Measurements from ENCODE around the gene CEP85.

CEP85 gene

GRCh38 chr1:26279456-26280332, 45.7 kb downstream of the CEP85 start, which contains the start of gene SH3BGRL3:
Gene SH3BGRL3, plus strand, starts transcription at chr1:26280086. Its CDS starts 70 bp downstream, at chr1:26280156.
- H3K9ac ChIP-seq, result peak within 1 kb of the TSS; percentile 89 to 99 (median 97)
- TF ChIP-seq Cebpa-rat (IDR thresholded peaks at IDR 0.05), result no peak
- peak within 1 kb of the TSS; percentile 94 to 100 (median 98) for H3K4me2 ChIP-seq
- H3K27me3 ChIP-seq, result no peaks in the 10 kb centered on the region
- H4K20me1 ChIP-seq, result peaks cover 6 to 48% (median 30%) of the 10 kb centered on the region in 11 experiments; a peak in 17 of 22 replicates
- H3K4me3 ChIP-seq, result peak within 1 kb of the TSS; percentile 84 to 96 (median 90)
- peaks cover 85 to 93% (median 89%) of the 10 kb centered on the region in 10 experiments for H3K4me1 ChIP-seq
- H3K36me3 ChIP-seq, result peaks cover 34 to 70% (median 59%) of the 10 kb centered on the region in 11 experiments
- no peaks in the 10 kb centered on the region for H3K9me3 ChIP-seq (replicated peaks in 1 of 11)
- peak within 1 kb of the TSS; percentile 72 to 99 (median 95) for H3K27ac ChIP-seq

GRCh38 chr1:26280333-26281042, 46.5 kb downstream of the CEP85 start:
- Histone ChIP-seq H3K27ac (peak overlapping the region; percentile 72 to 99 (median 95)), H3K4me1 (peaks cover 85 to 93% (median 89%) of the 10 kb centered on the region in 10 experiments), H3K9me3 (replicated peaks in 1 of 11) (no peaks in the 10 kb centered on the region), H3K4me2 (peak overlapping the region; percentile 94 to 100 (median 98)), H4K20me1 (peaks cover 6 to 48% (median 30%) of the 10 kb centered on the region in 11 experiments; a peak in 17 of 22 replicates), H3K36me3 (peaks cover 34 to 64% (median 53%) of the 10 kb centered on the region in 11 experiments), H3K27me3 (no peaks in the 10 kb centered on the region), H3K9ac (peak overlapping the region; percentile 89 to 99 (median 97)), H3K4me3 (peak overlapping the region; percentile 84 to 96 (median 90))
- TF ChIP-seq Cebpa-rat (IDR thresholded peaks at IDR 0.05), result no peak

- TF ChIP-seq Cebpa-rat (IDR thresholded peaks at IDR 0.05), result no peak
- Histone ChIP-seq H3K4me1 (peaks cover 85 to 93% (median 89%) of the 10 kb centered on the region in 10 experiments), H3K36me3 (peaks cover 34 to 68% (median 57%) of the 10 kb centered on the region in 11 experiments), H3K27me3 (no peaks in the 10 kb centered on the region), H3K9ac (peak overlapping the region; percentile 89 to 99 (median 97)), H3K4me2 (peak overlapping the region; percentile 94 to 100 (median 98)), H4K20me1 (peaks cover 6 to 48% (median 30%) of the 10 kb centered on the region in 11 experiments; a peak in 17 of 22 replicates), H3K27ac (peak overlapping the region in 10 of 11 experiments; percentile 88 to 99 (median 95); a peak in 20 of 22 replicates), H3K9me3 (replicated peaks in 1 of 11) (no peaks in the 10 kb centered on the region), H3K4me3 (peak overlapping the region; percentile 84 to 96 (median 90))
These were observed 47.3 kb downstream of the CEP85 start for GRCh38 chr1:26281091-26281958.

- Histone ChIP-seq H3K4me3 (peak overlapping the region; percentile 84 to 96 (median 90); a peak in 19 of 20 replicates), H3K4me1 (peaks cover 85 to 93% (median 89%) of the 10 kb centered on the region in 10 experiments), H4K20me1 (peaks cover 6 to 48% (median 30%) of the 10 kb centered on the region in 11 experiments; a peak in 17 of 22 replicates), H3K36me3 (peaks cover 34 to 63% (median 51%) of the 10 kb centered on the region in 11 experiments), H3K27me3 (no peaks in the 10 kb centered on the region), H3K9me3 (replicated peaks in 1 of 11) (no peaks in the 10 kb centered on the region), H3K4me2 (peak overlapping the region; percentile 94 to 100 (median 98)), H3K27ac (peak overlapping the region in 10 of 11 experiments; percentile 88 to 99 (median 95); a peak in 20 of 22 replicates), H3K9ac (peak overlapping the region; percentile 89 to 99 (median 97); a peak in 21 of 22 replicates)
- TF ChIP-seq Cebpa-rat (IDR thresholded peaks at IDR 0.05), result no peak
These were observed 48.0 kb downstream of the CEP85 start for GRCh38 chr1:26281971-26282370.

GRCh38 chr1:26282401-26282918, 48.5 kb downstream of the CEP85 start:
- H3K4me2 ChIP-seq, result peak overlapping the region; percentile 94 to 100 (median 98)
- H3K4me3 ChIP-seq, result peak overlapping the region in 9 of 10 experiments; percentile 84 to 96 (median 92); a peak in 13 of 20 replicates
- H3K4me1 ChIP-seq, result peaks cover 85 to 93% (median 89%) of the 10 kb centered on the region in 10 experiments
- TF ChIP-seq Cebpa-rat (IDR thresholded peaks at IDR 0.05), result no peak
- no peaks in the 10 kb centered on the region for H3K9me3 ChIP-seq (replicated peaks in 1 of 11)
- H3K9ac ChIP-seq, result peak overlapping the region; percentile 89 to 99 (median 97); a peak in 20 of 22 replicates
- H4K20me1 ChIP-seq, result peaks cover 6 to 48% (median 30%) of the 10 kb centered on the region in 11 experiments; a peak in 17 of 22 replicates
- H3K27ac ChIP-seq, result peak overlapping the region in 10 of 11 experiments; percentile 92 to 99 (median 95); a peak in 20 of 22 replicates
- no peaks in the 10 kb centered on the region for H3K27me3 ChIP-seq
- H3K36me3 ChIP-seq, result peaks cover 31 to 58% (median 46%) of the 10 kb centered on the region in 11 experiments

GRCh38 chr1:26283279-26283853, 49.4 kb downstream of the CEP85 start:
- Histone ChIP-seq H3K9ac (peak overlapping the region; percentile 89 to 99 (median 97); a peak in 21 of 22 replicates), H3K27ac (peak overlapping the region; percentile 90 to 99 (median 95)), H3K9me3 (replicated peaks in 1 of 11) (no peaks in the 10 kb centered on the region), H3K4me1 (peaks cover 85 to 93% (median 89%) of the 10 kb centered on the region in 10 experiments), H3K27me3 (no peaks in the 10 kb centered on the region), H3K36me3 (peaks cover 22 to 49% (median 37%) of the 10 kb centered on the region in 11 experiments; a peak in 21 of 22 replicates), H3K4me3 (peak overlapping the region in 8 of 10 experiments; percentile 15 to 96 (median 86); a peak in 12 of 20 replicates), H4K20me1 (peaks cover 6 to 48% (median 30%) of the 10 kb centered on the region in 11 experiments; a peak in 17 of 22 replicates), H3K4me2 (peak overlapping the region; percentile 94 to 100 (median 98))
- no peak for TF ChIP-seq Cebpa-rat (IDR thresholded peaks at IDR 0.05)
